GM19193 (cell line): ENCODE measurements around the gene TBC1D5.

Experiments used
- POLR2A ChIP-seq: IDR thresholded peaks from 4 replicates; pipeline ENCODE4 v1.6.1; 2011; ENCODE audit not compliant: insufficient read depth, insufficient read length; ENCODE audit errors: extremely low read depth

Gene TBC1D5

GRCh38 chr3:17577796-17578520, 164.5 kb downstream of the TBC1D5 start:
- TF ChIP-seq POLR2A = no peak

GRCh38 chr3:17573396-17573795, 169.0 kb downstream of the TBC1D5 start:
- TF ChIP-seq POLR2A = no peak

- TF ChIP-seq POLR2A = no peak
Observed at GRCh38 chr3:17571686-17572085, 170.7 kb downstream of the TBC1D5 start.

- TF ChIP-seq POLR2A = no peak
Observed at GRCh38 chr3:17562845-17563244, 179.6 kb downstream of the TBC1D5 start.

GRCh38 chr3:17558565-17558964, 183.9 kb downstream of the TBC1D5 start:
- no peak for TF ChIP-seq POLR2A

- TF ChIP-seq POLR2A = no peak
Observed at GRCh38 chr3:17557749-17558463, 184.5 kb downstream of the TBC1D5 start.

- TF ChIP-seq POLR2A = no peak
Observed at GRCh38 chr3:17555525-17555924, 186.9 kb downstream of the TBC1D5 start.

GRCh38 chr3:17554078-17554477, 188.4 kb downstream of the TBC1D5 start:
- TF ChIP-seq POLR2A = no peak

GRCh38 chr3:17553080-17553479, 189.4 kb downstream of the TBC1D5 start:
- TF ChIP-seq POLR2A = no peak

GRCh38 chr3:17552351-17552750, 190.1 kb downstream of the TBC1D5 start:
- no peak for TF ChIP-seq POLR2A

GRCh38 chr3:17551895-17552294, 190.5 kb downstream of the TBC1D5 start:
- no peak for TF ChIP-seq POLR2A

GRCh38 chr3:17551333-17551732, 191.1 kb downstream of the TBC1D5 start:
- no peak for TF ChIP-seq POLR2A

- TF ChIP-seq POLR2A = no peak
Observed at GRCh38 chr3:17550624-17551023, 191.8 kb downstream of the TBC1D5 start.

- no peak for TF ChIP-seq POLR2A
Observed at GRCh38 chr3:17546500-17547255, 195.8 kb downstream of the TBC1D5 start.

- TF ChIP-seq POLR2A = no peak
Observed at GRCh38 chr3:17544632-17545031, 197.8 kb downstream of the TBC1D5 start.
